Neural progenitor cell (in vitro differentiated cells): Measurements from ENCODE around the gene SLCO1B1.

Source experiments
- CTCF ChIP-seq: fragments of 200-600 bp; sonication (generic); IDR thresholded peaks from 2 replicates; pipeline ENCODE4 v1.5.1; 2017; ENCODE audit warnings: antibody characterized with exemption, mild to moderate bottlenecking
- EZH2 ChIP-seq: fragments of 200-600 bp; sonication (generic); IDR thresholded peaks from 2 replicates; pipeline ENCODE4 v1.6.1; 2017; ENCODE audit warnings: antibody characterized with exemption, mild to moderate bottlenecking, moderate library complexity

- no peak for TF ChIP-seq CTCF
- no peak for TF ChIP-seq EZH2
Measured at GRCh38 chr12:21155522-21156351, 24.7 kb downstream of the SLCO1B1 start.
